Skeletal muscle satellite cell (primary cell): ENCODE results near the gene OSBP2.

Experiments
- H3K27me3 ChIP-seq: 2 replicates; pipeline ENCODE4 v1.7.0; 2013; ENCODE audit warnings: low read length; ENCODE audit not compliant: control insufficient read depth, insufficient read depth
- H3K36me3 ChIP-seq: 2 replicates; pipeline ENCODE4 v1.7.0; 2013; ENCODE audit warnings: mild to moderate bottlenecking, control low read depth, low read length; ENCODE audit not compliant: insufficient read depth
- H3K4me1 ChIP-seq: 2 replicates; pipeline ENCODE4 v1.7.0; 2013; ENCODE audit warnings: low read length; ENCODE audit not compliant: control insufficient read depth, insufficient read depth
- H3K4me2 ChIP-seq: 2 replicates; pipeline ENCODE4 v1.7.0; 2013; ENCODE audit warnings: mild to moderate bottlenecking, low read length
- H3K4me3 ChIP-seq: 2 replicates; pipeline ENCODE4 v1.7.0; 2013; ENCODE audit warnings: low read length
- H3K9ac ChIP-seq: 2 replicates; pipeline ENCODE4 v1.7.0; 2013; ENCODE audit warnings: mild to moderate bottlenecking, low read depth, low read length, moderate library complexity
- H3K9me3 ChIP-seq: replicated peaks from 2 replicates; pipeline ENCODE4 v1.7.0; 2013; ENCODE audit warnings: mild to moderate bottlenecking, control low read depth, low read length
- small RNA-seq: library from RNA; depleted of rRNA; stranded (forward); fragments of <200 nt; gene quantifications from one replicate; pipeline ENCODE3, GENCODE V24; 2012

Gene OSBP2

GRCh38 chr22:30944986-30945385 is 250.3 kb downstream of the OSBP2 start:
- Histone ChIP-seq H3K4me2 (no peak overlapping the region), H3K4me1 (no peaks in the 10 kb centered on the region), H3K9ac (no peak overlapping the region), H3K4me3 (no peak overlapping the region), H3K27me3 (no peaks in the 10 kb centered on the region), H3K9me3 (no peaks in the 10 kb centered on the region), H3K36me3 (peaks cover 89% of the 10 kb centered on the region)

- H3K36me3 ChIP-seq, result peaks cover 88% of the 10 kb centered on the region
These were observed 251.0 kb downstream of the OSBP2 start for GRCh38 chr22:30945653-30946052.

GRCh38 chr22:30946354-30946753 is 251.7 kb downstream of the OSBP2 start:
- H3K4me1 ChIP-seq, result no peaks in the 10 kb centered on the region

More at GRCh38 chr22:30945653-30946052, 251.0 kb downstream of the OSBP2 start:
- Histone ChIP-seq H3K9me3 (no peaks in the 10 kb centered on the region), H3K27me3 (no peaks in the 10 kb centered on the region), H3K4me3 (no peak overlapping the region), H3K9ac (no peak overlapping the region), H3K4me1 (no peaks in the 10 kb centered on the region), H3K4me2 (no peak overlapping the region)

GRCh38 chr22:30947173-30947815 is 252.6 kb downstream of the OSBP2 start:
- H3K27me3 ChIP-seq, result no peaks in the 10 kb centered on the region
- H3K4me3 ChIP-seq, result no peak overlapping the region
- no peaks in the 10 kb centered on the region for H3K9me3 ChIP-seq
- H3K36me3 ChIP-seq, result peaks cover 80% of the 10 kb centered on the region
- H3K4me1 ChIP-seq, result no peaks in the 10 kb centered on the region
- H3K4me2 ChIP-seq, result no peak overlapping the region
- H3K9ac ChIP-seq, result no peak overlapping the region

More at GRCh38 chr22:30946354-30946753, 251.7 kb downstream of the OSBP2 start:
- Histone ChIP-seq H3K4me2 (no peak overlapping the region), H3K9me3 (no peaks in the 10 kb centered on the region), H3K27me3 (no peaks in the 10 kb centered on the region), H3K4me3 (no peak overlapping the region), H3K9ac (no peak overlapping the region), H3K36me3 (peaks cover 88% of the 10 kb centered on the region)

GRCh38 chr22:30947816-30948454 is 253.3 kb downstream of the OSBP2 start:
- peaks cover 76% of the 10 kb centered on the region for H3K36me3 ChIP-seq
- no peak overlapping the region for H3K4me2 ChIP-seq
- H3K4me3 ChIP-seq, result no peak overlapping the region
- H3K4me1 ChIP-seq, result no peaks in the 10 kb centered on the region
- no peak overlapping the region for H3K9ac ChIP-seq
- H3K9me3 ChIP-seq, result no peaks in the 10 kb centered on the region
- H3K27me3 ChIP-seq, result no peaks in the 10 kb centered on the region

GRCh38 chr22:30948930-30949342 is 254.3 kb downstream of the OSBP2 start:
- Histone ChIP-seq H3K4me3 (no peak overlapping the region), H3K27me3 (no peaks in the 10 kb centered on the region), H3K9ac (no peak overlapping the region), H3K9me3 (no peaks in the 10 kb centered on the region), H3K4me1 (no peaks in the 10 kb centered on the region), H3K4me2 (no peak overlapping the region), H3K36me3 (peaks cover 70% of the 10 kb centered on the region)

- Histone ChIP-seq H3K4me2 (no peak overlapping the region), H3K36me3 (peaks cover 62% of the 10 kb centered on the region), H3K27me3 (no peaks in the 10 kb centered on the region), H3K9me3 (no peaks in the 10 kb centered on the region), H3K4me3 (no peak overlapping the region), H3K9ac (no peak overlapping the region), H3K4me1 (no peaks in the 10 kb centered on the region)
These were observed 255.4 kb downstream of the OSBP2 start for GRCh38 chr22:30949934-30950660.

- Histone ChIP-seq H3K4me3 (no peak overlapping the region), H3K4me1 (no peaks in the 10 kb centered on the region), H3K9ac (no peak overlapping the region), H3K36me3 (peaks cover 42% of the 10 kb centered on the region), H3K27me3 (no peaks in the 10 kb centered on the region), H3K9me3 (no peaks in the 10 kb centered on the region), H3K4me2 (no peak overlapping the region)
These were observed 258.5 kb downstream of the OSBP2 start for GRCh38 chr22:30953206-30953605.

GRCh38 chr22:30955153-30955552 is 260.5 kb downstream of the OSBP2 start:
- H3K9me3 ChIP-seq, result no peaks in the 10 kb centered on the region
- no peak overlapping the region for H3K4me2 ChIP-seq
- peaks cover 27% of the 10 kb centered on the region for H3K36me3 ChIP-seq
- no peak overlapping the region for H3K4me3 ChIP-seq
- H3K4me1 ChIP-seq, result no peaks in the 10 kb centered on the region
- H3K9ac ChIP-seq, result no peak overlapping the region
- H3K27me3 ChIP-seq, result no peaks in the 10 kb centered on the region

Small RNAs within 50 kb of the gene (small RNA-seq; reads per million reads assigned to genes)
- 4.0 reads per million, percentile 83 among the genes with 10 or more reads in this experiment for gene MIR3200
